Measurements from ENCODE around the gene OR2T12.
"Not testable (repeated sequence)": the region's sequence is repeated elsewhere in the genome, so short reads cannot be mapped to it uniquely, and the experiment has no call there.

DNA sequence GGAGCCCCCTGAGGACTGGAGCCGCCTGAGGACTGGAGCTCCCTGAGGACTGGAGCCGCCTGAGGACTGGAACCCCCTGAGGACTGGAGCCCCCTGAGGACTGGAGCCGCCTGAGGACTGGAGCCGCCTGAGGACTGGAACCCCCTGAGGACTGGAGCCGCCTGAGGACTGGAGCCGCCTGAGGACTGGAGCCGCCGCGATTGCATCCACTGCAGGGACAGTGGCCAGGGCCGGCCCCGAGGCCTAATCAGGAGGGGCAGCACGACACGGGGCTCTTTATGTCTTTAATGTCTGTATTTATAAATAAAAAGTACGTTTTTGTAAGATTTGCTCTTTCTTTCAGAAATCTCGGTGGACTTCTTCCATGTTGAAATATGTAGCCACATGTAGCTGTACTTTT lies 3.5 kb upstream of the OR2T12 start:
- not testable (repeated sequence) for TF ChIP-seq POLR2A (IDR thresholded peaks at IDR 0.05)
- TF ChIP-seq, protein P1, sequence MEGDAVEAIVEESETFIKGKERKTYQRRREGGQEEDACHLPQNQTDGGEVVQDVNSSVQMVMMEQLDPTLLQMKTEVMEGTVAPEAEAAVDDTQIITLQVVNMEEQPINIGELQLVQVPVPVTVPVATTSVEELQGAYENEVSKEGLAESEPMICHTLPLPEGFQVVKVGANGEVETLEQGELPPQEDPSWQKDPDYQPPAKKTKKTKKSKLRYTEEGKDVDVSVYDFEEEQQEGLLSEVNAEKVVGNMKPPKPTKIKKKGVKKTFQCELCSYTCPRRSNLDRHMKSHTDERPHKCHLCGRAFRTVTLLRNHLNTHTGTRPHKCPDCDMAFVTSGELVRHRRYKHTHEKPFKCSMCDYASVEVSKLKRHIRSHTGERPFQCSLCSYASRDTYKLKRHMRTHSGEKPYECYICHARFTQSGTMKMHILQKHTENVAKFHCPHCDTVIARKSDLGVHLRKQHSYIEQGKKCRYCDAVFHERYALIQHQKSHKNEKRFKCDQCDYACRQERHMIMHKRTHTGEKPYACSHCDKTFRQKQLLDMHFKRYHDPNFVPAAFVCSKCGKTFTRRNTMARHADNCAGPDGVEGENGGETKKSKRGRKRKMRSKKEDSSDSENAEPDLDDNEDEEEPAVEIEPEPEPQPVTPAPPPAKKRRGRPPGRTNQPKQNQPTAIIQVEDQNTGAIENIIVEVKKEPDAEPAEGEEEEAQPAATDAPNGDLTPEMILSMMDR (IDR thresholded peaks at IDR 0.05) = not testable (repeated sequence)
